ENCODE results near the gene C17orf114.

DNA sequence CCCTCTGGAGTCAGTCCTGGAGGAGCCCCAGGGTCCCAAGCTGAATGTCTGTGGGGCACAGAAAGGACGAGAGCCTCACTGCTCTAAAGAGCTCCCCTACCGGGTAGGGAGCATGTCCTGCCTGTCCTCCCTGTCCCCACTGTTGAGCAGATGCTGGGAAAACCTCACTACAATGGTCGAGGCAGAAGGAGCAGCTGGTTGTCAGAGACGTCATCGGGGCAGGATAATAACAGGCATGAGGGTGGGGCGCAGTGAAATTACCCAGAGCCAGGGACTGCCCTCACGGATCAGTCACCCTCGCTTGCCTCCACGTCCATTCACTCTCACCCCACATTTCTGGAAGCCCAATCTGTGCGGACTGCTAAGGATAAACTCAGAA, 29.9 kb downstream of the C17orf114 start:
- TF ChIP-seq ESRRA (IDR thresholded peaks at IDR 0.05; ENCODE audit: borderline replicate concordance, low read length) (no peak), BCL3 (IDR thresholded peaks at IDR 0.05) (no peak), POLR2A (IDR thresholded peaks at IDR 0.05; ENCODE audit: low read length) (no peak), EP300 (IDR thresholded peaks at IDR 0.05) (no peak), MAFK (IDR thresholded peaks at IDR 0.05; ENCODE audit: partially characterized antibody) (no peak), MYC (IDR thresholded peaks at IDR 0.05; ENCODE audit: borderline replicate concordance, low read length) (no peak)
- TF ChIP-seq, protein P1, sequence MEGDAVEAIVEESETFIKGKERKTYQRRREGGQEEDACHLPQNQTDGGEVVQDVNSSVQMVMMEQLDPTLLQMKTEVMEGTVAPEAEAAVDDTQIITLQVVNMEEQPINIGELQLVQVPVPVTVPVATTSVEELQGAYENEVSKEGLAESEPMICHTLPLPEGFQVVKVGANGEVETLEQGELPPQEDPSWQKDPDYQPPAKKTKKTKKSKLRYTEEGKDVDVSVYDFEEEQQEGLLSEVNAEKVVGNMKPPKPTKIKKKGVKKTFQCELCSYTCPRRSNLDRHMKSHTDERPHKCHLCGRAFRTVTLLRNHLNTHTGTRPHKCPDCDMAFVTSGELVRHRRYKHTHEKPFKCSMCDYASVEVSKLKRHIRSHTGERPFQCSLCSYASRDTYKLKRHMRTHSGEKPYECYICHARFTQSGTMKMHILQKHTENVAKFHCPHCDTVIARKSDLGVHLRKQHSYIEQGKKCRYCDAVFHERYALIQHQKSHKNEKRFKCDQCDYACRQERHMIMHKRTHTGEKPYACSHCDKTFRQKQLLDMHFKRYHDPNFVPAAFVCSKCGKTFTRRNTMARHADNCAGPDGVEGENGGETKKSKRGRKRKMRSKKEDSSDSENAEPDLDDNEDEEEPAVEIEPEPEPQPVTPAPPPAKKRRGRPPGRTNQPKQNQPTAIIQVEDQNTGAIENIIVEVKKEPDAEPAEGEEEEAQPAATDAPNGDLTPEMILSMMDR (IDR thresholded peaks at IDR 0.05), result no peak

Measured in A549 (cell line).